ENCODE results near the gene KCNJ8. TPM values are rescaled to one million over a fixed set of nuclear protein-coding genes. Genes with fewer than 3 reads are reported as not detected.
A peak's percentile ranks its signal among the peaks of the same experiment; 100 is the strongest.

The KCNJ8 gene
- total RNA-seq, 4 donors from 2014 or later, result 6.1 to 44.9 (median 13.0) TPM

GRCh38 chr12:21751517-21751916, 23.0 kb downstream of the KCNJ8 start:
- peak in 1 of 2 donors; percentile 51 for DNase-seq
- TF ChIP-seq POLR2A (IDR thresholded peaks at IDR 0.05) (no peak), CTCF (IDR thresholded peaks at IDR 0.05) (no peak)

DNA sequence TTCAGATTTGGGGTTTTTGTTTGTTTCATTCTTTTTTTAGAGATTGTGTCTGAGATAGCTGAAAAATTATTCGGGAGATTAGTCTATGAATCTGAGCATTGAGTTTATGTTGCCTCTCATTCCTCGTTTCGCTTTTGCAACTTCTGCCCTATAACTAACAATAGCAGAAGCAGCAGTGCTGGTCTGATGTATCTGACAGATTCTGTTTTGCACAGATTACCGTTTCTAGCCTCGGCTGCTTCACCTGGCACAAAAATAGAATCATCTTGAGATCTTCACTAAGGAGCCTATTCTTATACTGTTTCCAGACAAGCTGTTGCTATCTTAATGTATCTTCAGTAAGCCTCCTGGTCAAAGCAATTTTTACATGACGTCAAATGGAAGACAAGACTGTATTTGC, 29.2 kb downstream of the KCNJ8 start:
- no peaks in the 10 kb centered on the region for H3K9me3 ChIP-seq
- DNase-seq, result no peak
- intact Hi-C loops (cut with DNase I; ENCODE audit: low total_unique reads), result no loop called here
- no peak overlapping the region for H3K4me3 ChIP-seq
- TF ChIP-seq CTCF (IDR thresholded peaks at IDR 0.05), result no peak
- no peak for TF ChIP-seq POLR2A (IDR thresholded peaks at IDR 0.05)
- no peaks in the 10 kb centered on the region for H3K4me1 ChIP-seq
- H3K27ac ChIP-seq, result no peak overlapping the region
- no peaks in the 10 kb centered on the region for H3K27me3 ChIP-seq
- no peaks in the 10 kb centered on the region for H3K36me3 ChIP-seq

More at GRCh38 chr12:21751517-21751916, 23.0 kb downstream of the KCNJ8 start:
- Histone ChIP-seq H3K36me3 (no peaks in the 10 kb centered on the region), H3K4me3 (no peak overlapping the region), H3K27ac (peak overlapping the region; percentile 54 to 84), H3K9me3 (no peaks in the 10 kb centered on the region), H3K27me3 (no peaks in the 10 kb centered on the region), H3K4me1 (no peaks in the 10 kb centered on the region)
- intact Hi-C loops (cut with DNase I; ENCODE audit: low total_unique reads), result no loop called here

- no peaks in the 10 kb centered on the region for H3K4me1 ChIP-seq
- peak overlapping the region; percentile 31 to 59 for H3K27ac ChIP-seq
- TF ChIP-seq CTCF (IDR thresholded peaks at IDR 0.05) (no peak), POLR2A (IDR thresholded peaks at IDR 0.05) (no peak)
- H3K27me3 ChIP-seq, result no peaks in the 10 kb centered on the region
- DNase-seq, result no peak
- H3K9me3 ChIP-seq, result no peaks in the 10 kb centered on the region
- H3K36me3 ChIP-seq, result no peaks in the 10 kb centered on the region
- no peak overlapping the region for H3K4me3 ChIP-seq
- intact Hi-C loops (cut with DNase I; ENCODE audit: low total_unique reads), result no loop called here
Observed at GRCh38 chr12:21731144-21731543, 43.4 kb downstream of the KCNJ8 start.

DNA sequence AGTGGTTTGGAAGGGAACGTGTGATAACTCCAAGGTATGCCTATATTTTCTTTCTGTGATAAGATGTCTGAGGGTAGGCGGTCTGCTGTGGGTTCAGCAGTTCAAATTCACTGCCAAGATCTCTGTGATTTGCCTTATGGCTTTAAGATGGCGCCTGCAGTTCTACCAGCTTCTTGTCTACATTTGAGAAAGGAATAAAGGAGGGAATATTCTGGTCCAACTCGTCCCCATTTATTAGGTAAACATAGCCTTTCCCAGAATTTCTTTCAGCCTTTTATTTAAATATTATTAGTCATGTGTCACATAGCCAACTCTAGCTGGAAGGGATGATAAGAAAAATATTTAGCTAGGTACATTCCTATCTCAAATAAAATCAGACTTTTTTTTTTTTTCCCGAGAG, 48.8 kb downstream of the KCNJ8 start:
- Histone ChIP-seq H3K9me3 (no peaks in the 10 kb centered on the region), H3K27ac (no peak overlapping the region), H3K36me3 (no peaks in the 10 kb centered on the region), H3K4me3 (no peak overlapping the region), H3K4me1 (no peaks in the 10 kb centered on the region), H3K27me3 (no peaks in the 10 kb centered on the region)
- intact Hi-C loops (cut with DNase I; ENCODE audit: low total_unique reads), result no loop called here
- TF ChIP-seq CTCF (IDR thresholded peaks at IDR 0.05), result no peak
- no peak for DNase-seq

DNA sequence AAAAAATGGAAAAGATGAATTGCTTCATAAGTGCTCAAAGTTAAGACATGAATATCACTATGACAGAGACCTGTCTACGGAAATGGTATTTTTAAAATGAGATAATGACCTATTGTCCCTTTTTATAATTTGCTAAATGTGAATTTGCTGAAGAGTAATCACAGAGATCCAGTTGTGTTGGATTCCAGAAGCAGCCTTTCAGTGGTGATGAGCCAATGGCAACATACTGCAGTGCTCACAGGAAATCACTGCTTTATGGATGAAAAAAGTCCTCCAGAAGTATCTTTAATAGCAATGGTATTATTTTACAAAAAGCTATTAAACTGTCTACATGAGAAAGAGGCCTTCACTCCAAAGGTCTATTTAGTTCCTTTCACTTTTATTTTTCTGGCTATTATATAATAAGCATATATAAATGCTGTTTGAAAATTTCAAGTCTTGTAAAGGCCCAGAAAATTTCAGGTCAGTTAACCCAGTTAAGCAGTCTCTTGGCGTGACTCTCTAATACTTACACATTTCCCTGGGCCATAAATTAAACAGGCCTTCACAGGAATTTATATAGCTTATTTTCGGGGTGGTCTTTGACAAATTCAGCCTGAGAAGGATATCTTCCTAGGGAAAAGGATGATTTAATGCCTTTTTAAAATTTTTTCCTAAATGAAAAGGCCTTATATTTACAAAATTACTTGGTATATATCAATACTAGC, 55.4 kb downstream of the KCNJ8 start:
- DNase-seq, result no peak
- intact Hi-C loops (cut with DNase I; ENCODE audit: low total_unique reads), result no loop called here
- no peak overlapping the region for H3K4me3 ChIP-seq
- no peaks in the 10 kb centered on the region for H3K27me3 ChIP-seq
- peaks cover 0 to 4% of the 10 kb centered on the region in 2 donors for H3K4me1 ChIP-seq
- H3K27ac ChIP-seq, result peak overlapping the region; percentile 27 to 50
- no peaks in the 10 kb centered on the region for H3K9me3 ChIP-seq
- TF ChIP-seq CTCF (IDR thresholded peaks at IDR 0.05) (no peak), POLR2A (IDR thresholded peaks at IDR 0.05) (no peak)
- H3K36me3 ChIP-seq, result no peaks in the 10 kb centered on the region

All from uterus (tissue), 4 donors.